K562 (cell line): ENCODE measurements around the gene TLCD5. TPM values are rescaled to one million over a fixed set of nuclear protein-coding genes. Genes with fewer than 3 reads are reported as not detected.
A peak's percentile ranks its signal among the peaks of the same experiment; 100 is the strongest.

ENCODE experiments used
- ATAC-seq: fragments of 200-7000 bp; cut with Tn5 transposase; 3 replicates; pipeline ENCODE4 v1.9.1; 2020; ENCODE audit warnings: moderate library complexity
- BruUV-seq: library from RNA; stranded (reverse); fragments of 400-500 nt; replicated peaks from 2 replicates; lab custom pipeline; 2021; lab: Mats Ljungman, UMichigan
- CTCF ChIA-PET: fragments of 300-600 bp; formaldehyde crosslinking; extraction: SDS; loops from one replicate; lab custom pipeline; 2021; ENCODE audit warnings: low intra/inter-chr PET ratio; lab: Yijun Ruan, JAX
- POLR2A ChIA-PET: fragments of 300-600, 350-650 bp; sonication (Branson Sonifier 250); formaldehyde crosslinking; extraction: SDS; loops from one replicate; lab custom pipeline; 2021; ENCODE audit warnings: antibody characterized with exemption, inconsistent platforms; lab: Yijun Ruan, JAX
- DNase-seq, 4 experiments: peaks; one replicate each; pipeline versions ENCODE4 v3.0.0 to v3.0.0-alpha.2; 2011 to 2018; ENCODE audit warnings: low spot score in 3 of 4, mixed read lengths in 3 of 4; ENCODE audit errors: extremely low read depth in 1 of 4
- FAIRE-seq: peaks from 2 replicates; lab custom pipeline; 2011; peaks lifted over from hg19 to GRCh38; lab: Jason Lieb, UNC
- H2AFZ ChIP-seq: 2 replicates; pipeline ENCODE4 v1.6.0; 2011; ENCODE audit warnings: low read depth, low read length, control low read depth, inconsistent platforms
- H3K27ac ChIP-seq: fragments of 200-600 bp; 3 replicates; pipeline ENCODE4 v1.8.0; 2011; ENCODE audit warnings: low read depth, mild to moderate bottlenecking, control low read depth, inconsistent platforms, low read length, moderate library complexity, mixed read lengths; ENCODE audit errors: extremely low read depth
- H3K27me3 ChIP-seq, 2 experiments: fragments of 300-600 bp in 1 of 2; 2 replicates in 1 of 2; 3 replicates in 1 of 2; pipeline versions ENCODE4 v1.6.0 to v1.8.0; 2011; ENCODE audit warnings: inconsistent platforms in 2 of 2, low read length in 2 of 2, mild to moderate bottlenecking in 1 of 2, mixed read lengths in 1 of 2, moderate library complexity in 1 of 2; ENCODE audit not compliant: control insufficient read depth in 2 of 2, insufficient read depth in 2 of 2
- H3K36me3 ChIP-seq: fragments of 300-600 bp; 3 replicates; pipeline ENCODE4 v1.8.0; 2011; ENCODE audit warnings: mild to moderate bottlenecking, low read length, inconsistent platforms; ENCODE audit not compliant: control insufficient read depth, insufficient read depth
- H3K4me1 ChIP-seq, 2 experiments: fragments of 200-600 bp in 1 of 2; replicated peaks in 1 of 2; 2 replicates in 1 of 2; 3 replicates in 1 of 2; pipeline versions ENCODE4 v1.5.1 to v1.8.0; 2011; ENCODE audit warnings: inconsistent platforms in 2 of 2, low read length in 2 of 2, mild to moderate bottlenecking in 1 of 2, mixed read lengths in 1 of 2, moderate library complexity in 1 of 2; ENCODE audit not compliant: control insufficient read depth in 2 of 2, insufficient read depth in 2 of 2
- H3K4me2 ChIP-seq: 2 replicates; pipeline ENCODE4 v1.6.1; 2011; ENCODE audit warnings: low read length, control low read depth, inconsistent platforms, mixed read lengths; ENCODE audit not compliant: insufficient read depth
- H3K4me3 ChIP-seq: fragments of 200-600 bp; sonication (generic), shearing (Covaris generic); 2 replicates; pipeline ENCODE4 v1.5.1; 2016; ENCODE audit warnings: control low read depth, inconsistent platforms
- H3K79me2 ChIP-seq: fragments of 200-600 bp; 3 replicates; pipeline ENCODE4 v1.8.0; 2011; ENCODE audit warnings: low read length, inconsistent platforms; ENCODE audit not compliant: control insufficient read depth, insufficient read depth
- H3K9ac ChIP-seq, 2 experiments: 2 replicates each; pipeline versions ENCODE4 v1.6.0 to v1.6.1; 2011; ENCODE audit warnings: low read depth in 2 of 2, low read length in 2 of 2, control low read depth in 1 of 2, inconsistent platforms in 1 of 2, mild to moderate bottlenecking in 1 of 2, mixed read lengths in 1 of 2; ENCODE audit not compliant: insufficient read depth in 1 of 2
- H3K9me1 ChIP-seq: one replicate; pipeline ENCODE4 v1.6.0; 2011; ENCODE audit warnings: inconsistent platforms, mild to moderate bottlenecking, low read length, moderate library complexity; ENCODE audit not compliant: control insufficient read depth, insufficient read depth
- H3K9me3 ChIP-seq: replicated peaks from 2 replicates; pipeline ENCODE4 v1.5.1; 2011; ENCODE audit warnings: low read depth, low read length, inconsistent platforms; ENCODE audit not compliant: control insufficient read depth, insufficient read depth
- H4K20me1 ChIP-seq: replicated peaks from 2 replicates; pipeline ENCODE4 v1.6.1; 2011; ENCODE audit warnings: low read length, inconsistent platforms, mixed read lengths; ENCODE audit not compliant: control insufficient read depth, insufficient read depth
- ARID1B ChIP-seq: fragments of 450-650 bp; IDR thresholded peaks from 2 replicates; pipeline ENCODE4 v1.6.1; 2016; ENCODE audit warnings: antibody characterized with exemption, mild to moderate bottlenecking, inconsistent platforms
- CBFB ChIP-seq: sonication (generic); formaldehyde crosslinking; IDR thresholded peaks from 2 replicates; pipeline ENCODE4 v1.4.0; 2020; ENCODE audit warnings: mild to moderate bottlenecking, missing genetic modification reagents
- CBX3 ChIP-seq, 2 experiments: IDR thresholded peaks; 1 replicate in 1 of 2; 2 replicates in 1 of 2; pipeline ENCODE4 v1.6.1; 2012; ENCODE audit warnings: inconsistent platforms in 2 of 2, low read length in 2 of 2, borderline replicate concordance in 1 of 2, control low read depth in 1 of 2
- DPF2 ChIP-seq: fragments of 450-650 bp; IDR thresholded peaks from 2 replicates; pipeline ENCODE4 v1.6.1; 2016
- ELF4 ChIP-seq: fragments of 450-650 bp; formaldehyde crosslinking; IDR thresholded peaks from 2 replicates; pipeline ENCODE4 v1.4.0; 2022; ENCODE audit warnings: missing genetic modification characterization
- EP300 ChIP-seq: IDR thresholded peaks from 2 replicates; pipeline ENCODE4 v1.6.1; 2012; ENCODE audit warnings: low read length, improper control_type of control experiment
- ETV5 ChIP-seq: sonication (generic); formaldehyde crosslinking; IDR thresholded peaks from 2 replicates; pipeline ENCODE4 v1.4.0; 2020; ENCODE audit warnings: low read depth, mild to moderate bottlenecking, missing genetic modification reagents
- FOXK2 ChIP-seq, 2 experiments: fragments of 450-650 bp; IDR thresholded peaks in 1 of 2; conservative IDR thresholded peaks in 1 of 2; 2 replicates each; pipeline ENCODE4 v1.6.1; 2016; ENCODE audit warnings: low read depth in 2 of 2, mild to moderate bottlenecking in 1 of 2
- GATA2 ChIP-seq: sonication (generic); formaldehyde crosslinking; IDR thresholded peaks from 2 replicates; pipeline ENCODE4 v1.4.0; 2020; ENCODE audit warnings: mild to moderate bottlenecking, missing genetic modification reagents
- HDAC1 ChIP-seq, 2 experiments: fragments of 450-650 bp; IDR thresholded peaks; 2 replicates each; pipeline ENCODE4 v1.6.1; 2016 to 2017; ENCODE audit warnings: inconsistent platforms in 1 of 2, mild to moderate bottlenecking in 1 of 2, moderate library complexity in 1 of 2
- HNRNPLL ChIP-seq: fragments of 200-400 bp; formaldehyde crosslinking; IDR thresholded peaks from 2 replicates; pipeline ENCODE4 v1.6.1; 2017; ENCODE audit warnings: low read length, low read depth, mild to moderate bottlenecking; ENCODE audit not compliant: poor library complexity, severe bottlenecking
- HSF4 ChIP-seq: fragments of 250-450 bp; sonication (Bioruptor Pico); IDR thresholded peaks from 2 replicates; pipeline ENCODE4 v2.1.2; 2022; ENCODE audit warnings: mild to moderate bottlenecking, moderate library complexity, borderline replicate concordance
- NBN ChIP-seq: fragments of 450-650 bp; IDR thresholded peaks from 2 replicates; pipeline ENCODE4 v1.6.1; 2016; ENCODE audit warnings: low read depth, mild to moderate bottlenecking
- NCOR1 ChIP-seq: fragments of 450-650 bp; IDR thresholded peaks from 2 replicates; pipeline ENCODE4 v1.6.1; 2016; ENCODE audit warnings: mild to moderate bottlenecking, moderate library complexity
- RBM25 ChIP-seq: fragments of 200-400 bp; formaldehyde crosslinking; IDR thresholded peaks from 2 replicates; pipeline ENCODE4 v1.6.1; 2018; ENCODE audit warnings: low read length, low read depth, moderate library complexity; ENCODE audit not compliant: severe bottlenecking
- SMARCA5 ChIP-seq: fragments of 450-650 bp; IDR thresholded peaks from 2 replicates; pipeline ENCODE4 v1.6.1; 2016
- SMARCE1 ChIP-seq: fragments of 450-650 bp; IDR thresholded peaks from 2 replicates; pipeline ENCODE4 v1.7.1; 2016; ENCODE audit warnings: mild to moderate bottlenecking
- SP2 ChIP-seq: IDR thresholded peaks from 2 replicates; pipeline ENCODE4 v1.6.1; 2011; ENCODE audit warnings: mild to moderate bottlenecking, low read depth, low read length, moderate library complexity; ENCODE audit not compliant: poor library complexity, severe bottlenecking; ENCODE audit errors: extremely low read depth
- TAL1 ChIP-seq: fragments of 450-650 bp; IDR thresholded peaks from 2 replicates; pipeline ENCODE4 v1.6.1; 2016; ENCODE audit warnings: mild to moderate bottlenecking
- TCF3 ChIP-seq: sonication (generic); formaldehyde crosslinking; IDR thresholded peaks from 2 replicates; pipeline ENCODE4 v1.4.0; 2020; ENCODE audit warnings: mild to moderate bottlenecking, missing genetic modification reagents
- ZNF316 ChIP-seq: fragments of 450-650 bp; IDR thresholded peaks from 2 replicates; pipeline ENCODE4 v1.6.1; 2016
- ZNF830 ChIP-seq: fragments of 250-450 bp; sonication (Bioruptor Pico); IDR thresholded peaks from 2 replicates; pipeline ENCODE4 v1.5.0; 2021; ENCODE audit warnings: mild to moderate bottlenecking
- WGBS: fragments of 100-300 bp; shearing (Covaris generic); methylation state at CpG from one replicate; pipeline ENCODE4 v1.1.6; 2016; ENCODE audit warnings: low coverage, mixed read lengths; ENCODE audit not compliant: insufficient coverage; ENCODE audit errors: missing lambda C conversion rate; 5-methylcytosine and 5-hydroxymethylcytosine counted together
- in situ Hi-C: fragments of 300-500 bp; cut with MboI; formaldehyde crosslinking; loops from 4 replicates; pipeline ENCODE4 v1.15.0; 2018; ENCODE audit warnings: inconsistent platforms, mixed read lengths
- intact Hi-C: fragments of 100-400 bp; cut with micrococcal nuclease; formaldehyde crosslinking; loops from 2 replicates; pipeline ENCODE4 v1.14.2; 2022
- polyA plus RNA-seq, 8 experiments: library from polyadenylated mRNA; depleted of rRNA in 4 of 8; stranded (reverse) in 5 of 8; unstranded in 3 of 8; fragments of >200 nt; fragmentation: Nextera tagmentation in 2 of 8; fragmentation: Illumina TruSeq in 1 of 8; extraction: Ambion mirVana in 2 of 8; extraction: Trizol in 1 of 8; gene quantifications; 2 replicates each; pipeline versions ENCODE4 v1.2.1 to v1.2.3, GENCODE V29; 2011 to 2014; ENCODE audit warnings: inconsistent platforms in 1 of 8, missing spikeins in 1 of 8
- total RNA-seq, 7 experiments: library from RNA; depleted of rRNA in 6 of 7; stranded (reverse); fragments of >200 nt in 6 of 7; fragmentation: Illumina TruSeq in 2 of 7; extraction: Trizol in 2 of 7; gene quantifications; 2 replicates each; pipeline versions ENCODE4 v1.2.1 to v1.2.3, GENCODE V29; 2011 to 2021; ENCODE audit warnings: low replicate concordance in 1 of 7
- TF ChIP-seq, protein P1 (sequence below): sonication (generic); formaldehyde crosslinking; IDR thresholded peaks from 2 replicates; pipeline ENCODE4 v1.8.0; 2022; ENCODE audit warnings: mild to moderate bottlenecking, missing genetic modification reagents
- TF ChIP-seq, protein P2 (sequence below): IDR thresholded peaks from 2 replicates; pipeline ENCODE4 v1.6.1; 2011; ENCODE audit not compliant: insufficient read length; ENCODE audit errors: extremely low read depth

TLCD5 gene
- total and polyA plus RNA-seq, 9 of the 15 experiments (the other 6 are each of a cell fraction or from before 2014, with no cell fraction given), result 0.94 to 5.1 (median 1.6) TPM

GRCh38 chr11:120281143-120281795 is 43.8 kb upstream of the TLCD5 start:
- peak; percentile 88 for ATAC-seq
- peak; percentile 78 to 91 (median 84) for DNase-seq
- no TSS peak for BruUV-seq
- Histone ChIP-seq H3K4me2 (peak overlapping the region; percentile 71), H3K4me3 (no peak overlapping the region), H3K9ac (peak overlapping the region; percentile 20 to 28; a peak in 2 of 4 replicates), H3K27me3 (no peaks in the 10 kb centered on the region), H3K9me1 (no peaks in the 10 kb centered on the region), H3K36me3 (no peaks in the 10 kb centered on the region), H3K4me1 (peaks cover 10 to 17% of the 10 kb centered on the region in 2 experiments; a peak in 4 of 5 replicates), H3K27ac (peak overlapping the region; percentile 72), H3K79me2 (no peaks in the 10 kb centered on the region), H2AFZ (peak overlapping the region; percentile 80), H4K20me1 (0 out of 2 replicates have a peak, but pooled peaks cover 4% of the 10 kb centered on the region), H3K9me3 (no peaks in the 10 kb centered on the region)
- in situ Hi-C loops, result no loop called here
- intact Hi-C loops, result no loop called here
- POLR2A ChIA-PET, result interaction anchor here (0.6 to 1.2 kb wide), 3 partner anchors 11 to 35 kb away, joined by 3 to 4 read pairs (median 3); no protein-coding TSS in a partner anchor
- CTCF ChIA-PET, result no interaction called here
- WGBS, result 0% methylated on average over 7 of the region's 7 CpGs
- FAIRE-seq, result peak; percentile 97
- TF ChIP-seq TAL1 (peak; percentile 80), CBFB (no peak), ETV5 (CRISPR knock-in tag) (0 out of 2 replicates have a peak, but pooled peaks have one; percentile 45), SMARCA5 (peak; percentile 62; the same call in 1 of the 2 replicates), HSF4 (CRISPR knock-in tag) (no peak), NCOR1 (peak; percentile 84), SMARCE1 (peak; percentile 72), HDAC1 (IDR thresholded peaks at IDR 0.05) (peak; percentile 25 to 75; a peak in 2 of 4 replicates), SP2 (no peak), TCF3 (CRISPR knock-in tag) (peak; percentile 88), DPF2 (peak; percentile 85), CBX3 (IDR thresholded peaks at IDR 0.05; ENCODE audit: borderline replicate concordance in 1 of 2, low read length in 2 of 2) (peak in 1 of 2 experiments; percentile 65; a peak in 1 of 3 replicates), NBN (peak; percentile 61; the same call in 1 of the 2 replicates), HNRNPLL (peak; percentile 54), RBM25 (peak; percentile 34), ARID1B (peak; percentile 91), GATA2 (CRISPR knock-in tag) (peak; percentile 89), ELF4 (CRISPR knock-in tag) (peak; percentile 33; the same call in 1 of the 2 replicates), ZNF316 (no peak), ZNF830 (no peak), FOXK2 (conservative IDR thresholded peaks at IDR 0.05 in 1 of 2, IDR thresholded peaks at IDR 0.05 in 1 of 2; ENCODE audit: low read depth in 2 of 2) (peak; percentile 25 to 66; a peak in 1 of 4 replicates), EP300 (peak; percentile 65; the same call in 1 of the 2 replicates)
- TF ChIP-seq, protein P1, sequence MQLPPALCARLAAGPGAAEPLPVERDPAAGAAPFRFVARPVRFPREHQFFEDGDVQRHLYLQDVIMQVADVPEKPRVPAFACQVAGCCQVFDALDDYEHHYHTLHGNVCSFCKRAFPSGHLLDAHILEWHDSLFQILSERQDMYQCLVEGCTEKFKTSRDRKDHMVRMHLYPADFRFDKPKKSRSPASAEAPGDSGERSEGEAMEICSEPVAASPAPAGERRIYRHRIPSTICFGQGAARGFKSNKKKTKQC (CRISPR knock-in tag), result no peak
- TF ChIP-seq, protein P2, sequence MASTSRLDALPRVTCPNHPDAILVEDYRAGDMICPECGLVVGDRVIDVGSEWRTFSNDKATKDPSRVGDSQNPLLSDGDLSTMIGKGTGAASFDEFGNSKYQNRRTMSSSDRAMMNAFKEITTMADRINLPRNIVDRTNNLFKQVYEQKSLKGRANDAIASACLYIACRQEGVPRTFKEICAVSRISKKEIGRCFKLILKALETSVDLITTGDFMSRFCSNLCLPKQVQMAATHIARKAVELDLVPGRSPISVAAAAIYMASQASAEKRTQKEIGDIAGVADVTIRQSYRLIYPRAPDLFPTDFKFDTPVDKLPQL, result no peak
